DMS153 (cell line): Measurements from ENCODE around the gene CASP9.

Experiments used
- DNase-seq: peaks from one replicate; lab custom pipeline; 2025; lab: John Stamatoyannopoulos, UW

The CASP9 gene

GRCh38 chr1:15524021-15524282, at the start of gene CASP9:
TSS of gene CASP9 (minus strand) at chr1:15524215. CDS start at chr1:15524200, 15 bp downstream.
- no peak for DNase-seq

DNA sequence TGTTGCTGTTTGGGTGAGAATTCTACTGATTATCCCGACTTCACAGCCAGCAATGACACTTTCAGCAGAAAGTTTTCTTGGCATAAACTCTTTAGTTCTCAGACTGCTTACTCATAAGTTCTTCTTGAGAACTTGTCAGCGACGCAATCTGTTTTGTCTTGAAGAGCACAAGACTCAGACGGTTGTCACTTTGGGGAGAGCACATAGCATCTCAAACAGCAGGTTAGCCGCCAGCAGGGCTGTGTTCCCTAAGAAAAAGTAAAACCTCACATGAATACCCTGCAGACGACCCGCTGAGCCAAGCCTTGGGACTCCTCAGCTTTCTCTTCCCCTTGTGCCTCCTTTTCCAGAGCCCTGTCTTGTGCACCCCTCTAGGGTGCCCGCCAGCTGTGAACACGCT, 49.5 kb upstream of the CASP9 start:
- no peak for DNase-seq

DNA sequence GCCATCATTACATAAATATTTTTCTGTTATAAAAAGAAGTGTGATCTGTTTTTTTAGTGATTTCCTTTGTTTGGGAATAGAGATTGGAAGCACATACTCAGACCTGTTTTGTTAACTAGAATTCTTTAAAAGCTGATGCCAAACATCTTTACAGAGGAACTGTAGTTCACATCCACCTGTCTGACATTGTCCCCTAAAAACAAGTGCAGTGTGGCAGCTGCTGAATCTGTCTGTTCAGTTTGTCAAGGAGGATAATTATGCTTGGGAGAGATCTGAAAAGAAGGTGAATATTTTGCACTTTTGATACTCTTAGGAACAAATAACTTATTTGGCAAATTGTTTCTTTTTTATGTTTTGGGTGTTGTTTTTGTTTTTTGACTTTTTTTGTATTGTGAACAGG, 47.3 kb upstream of the CASP9 start:
- no peak for DNase-seq

DNA sequence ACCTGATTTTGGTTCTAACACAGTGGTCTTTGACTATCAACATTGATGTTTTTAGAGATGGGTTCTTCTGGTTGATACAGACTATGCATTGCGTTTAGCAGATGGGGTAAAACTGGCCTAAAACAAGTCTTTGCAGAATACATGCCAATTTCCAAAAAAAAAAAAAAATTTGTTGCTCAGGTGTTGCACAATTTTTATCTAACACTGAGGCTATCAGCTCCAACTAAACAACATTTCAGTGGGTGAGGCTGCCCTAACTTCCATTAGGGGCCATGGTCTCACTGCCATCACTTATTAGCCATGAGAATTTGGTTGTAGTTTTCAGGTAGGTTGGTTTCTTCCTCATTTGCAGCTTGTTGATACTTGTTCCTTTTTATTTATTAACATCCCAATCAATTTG, 46.8 kb upstream of the CASP9 start:
- DNase-seq: no peak

DNA sequence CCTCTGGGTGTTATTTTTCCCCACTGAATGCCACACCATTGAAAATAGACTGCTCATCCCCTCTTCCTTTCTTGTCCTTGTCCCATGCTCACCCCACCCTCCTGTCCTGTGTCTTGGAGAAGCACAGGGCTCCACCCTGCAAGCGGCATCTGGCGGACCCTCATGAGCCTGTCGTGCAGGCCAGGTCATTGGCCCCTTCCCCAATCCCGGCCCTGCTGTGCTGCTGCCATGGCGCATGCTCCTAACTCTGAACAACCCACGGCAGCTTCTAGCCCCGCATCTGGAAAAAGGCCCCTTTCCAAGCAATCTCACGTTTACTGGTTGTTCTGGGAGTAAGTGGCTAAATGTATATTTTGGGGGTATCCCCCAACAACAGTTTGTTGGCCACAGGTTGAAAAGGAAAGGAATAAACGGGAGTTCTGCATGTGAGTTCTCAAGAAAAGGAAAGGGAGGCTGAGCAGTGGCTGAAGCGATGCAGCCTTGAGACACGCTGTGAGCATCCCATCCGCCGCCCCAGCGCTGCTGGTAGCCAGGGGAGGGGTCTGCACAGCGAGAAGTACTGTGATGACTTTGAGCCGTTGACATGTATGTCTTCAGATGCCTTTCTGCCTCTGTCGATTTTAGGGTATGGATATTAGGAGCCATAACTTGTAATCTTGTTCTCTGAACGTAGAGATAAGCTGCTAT, 44.5 kb upstream of the CASP9 start:
- DNase-seq: no peak

- no peak for DNase-seq
Observed at GRCh38 chr1:15559189-15559810, 35.3 kb upstream of the CASP9 start.

- no peak for DNase-seq
Observed at GRCh38 chr1:15558516-15558915, 34.5 kb upstream of the CASP9 start.

DNA sequence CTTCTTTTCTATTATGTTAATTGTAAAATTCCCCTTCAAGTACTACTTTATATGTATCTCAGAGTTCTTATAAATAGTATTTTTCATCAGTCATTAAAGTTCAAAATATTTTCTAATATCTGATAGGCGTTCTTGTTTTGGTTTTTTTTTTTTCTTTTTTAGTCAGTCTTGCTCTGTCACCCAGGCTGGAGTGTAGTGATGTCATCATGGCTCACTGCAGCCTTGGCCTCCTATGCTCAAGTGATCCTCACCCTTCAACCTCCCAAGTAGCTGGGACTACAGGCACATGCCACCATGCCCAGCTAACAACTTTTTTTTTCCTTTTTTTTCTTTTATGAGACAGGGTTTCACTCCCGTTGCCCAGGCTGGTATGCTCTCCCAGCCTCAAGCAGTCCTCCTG, 33.6 kb upstream of the CASP9 start:
- no peak for DNase-seq

DNA sequence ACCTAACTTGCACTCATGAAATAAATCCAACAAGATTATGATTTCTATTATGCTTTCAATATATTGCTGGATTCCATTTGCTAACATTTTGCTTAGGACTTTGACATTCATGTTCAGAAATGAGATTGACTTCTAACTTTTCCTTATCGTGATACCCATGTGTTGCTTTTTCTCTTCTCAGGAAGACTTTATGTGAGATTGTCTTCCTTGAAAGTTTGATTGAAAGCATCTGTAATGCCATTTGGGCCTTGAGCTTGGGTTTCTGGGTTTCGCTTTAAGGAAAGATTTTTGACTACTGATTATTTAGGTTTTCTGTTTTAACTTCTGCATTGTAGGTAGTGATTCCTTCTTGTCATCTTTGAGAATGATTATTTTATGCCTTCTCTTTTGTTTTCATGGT, 33.0 kb upstream of the CASP9 start:
- no peak for DNase-seq

- DNase-seq: no peak
Observed at GRCh38 chr1:15550573-15550972, 26.6 kb upstream of the CASP9 start.

- no peak for DNase-seq
Observed at GRCh38 chr1:15546641-15547040, 22.6 kb upstream of the CASP9 start.

DNA sequence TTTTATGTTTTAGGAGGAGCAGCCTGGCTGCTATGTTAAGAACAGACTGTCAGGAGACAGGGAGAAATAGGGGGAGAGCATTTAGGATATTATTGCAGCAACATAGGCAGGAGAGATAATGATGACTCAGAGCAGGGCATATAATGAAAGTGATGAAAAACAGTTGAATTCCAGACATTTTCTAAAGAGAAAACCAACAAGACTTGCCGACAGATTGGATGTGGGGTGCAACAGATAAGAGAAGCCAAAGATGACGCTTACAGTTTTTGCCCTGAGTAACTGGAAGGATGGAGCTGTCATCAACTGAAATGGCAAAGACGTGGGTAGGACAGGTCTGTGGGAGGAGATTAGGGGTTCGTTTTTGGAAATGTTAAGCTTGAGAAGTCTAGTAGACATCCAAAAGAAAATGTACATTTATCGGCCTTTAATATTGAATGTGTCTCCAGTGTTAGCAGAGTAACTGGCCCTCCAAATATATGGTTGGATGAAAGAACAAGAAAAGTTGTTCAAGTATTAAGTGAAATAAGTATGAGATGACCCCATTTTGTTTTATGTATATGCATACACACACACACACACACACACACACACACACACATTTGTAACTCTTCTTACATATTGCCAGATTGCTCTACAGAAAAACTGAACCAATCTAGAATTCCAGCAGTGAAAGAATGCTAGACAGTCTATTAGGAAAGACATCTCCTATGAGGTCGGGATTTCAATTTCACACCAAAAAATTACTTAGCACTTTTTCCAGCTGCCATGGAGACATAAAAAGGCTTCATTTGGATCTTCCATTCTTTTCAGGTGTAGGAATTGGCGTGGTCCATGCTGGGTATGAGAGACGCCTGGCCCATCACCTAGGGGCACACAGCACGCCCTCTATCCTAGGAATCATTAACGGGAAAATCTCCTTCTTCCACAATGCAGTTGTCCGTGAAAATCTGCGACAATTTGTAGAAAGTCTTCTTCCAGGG, 19.9 kb upstream of the CASP9 start:
- no peak for DNase-seq

DNA sequence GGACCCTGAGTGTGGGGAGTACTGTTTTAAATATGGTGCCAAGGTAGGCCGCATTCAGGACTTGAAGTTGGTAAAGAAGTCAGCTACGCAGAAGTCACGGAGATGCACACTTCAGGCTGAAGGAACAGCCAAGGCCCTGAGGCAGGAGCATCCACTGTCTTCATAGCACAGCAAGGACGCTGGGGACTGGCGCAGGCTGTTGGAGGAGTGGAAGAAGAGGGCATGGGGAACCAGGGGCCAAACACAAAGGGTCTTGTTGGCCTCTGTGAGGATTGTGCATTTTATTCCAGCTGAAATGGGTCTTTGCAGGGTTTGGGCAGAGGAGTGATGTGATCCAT, 19.2 kb upstream of the CASP9 start:
- no peak for DNase-seq

GRCh38 chr1:15542388-15543250, 18.6 kb upstream of the CASP9 start:
- no peak for DNase-seq

DNA sequence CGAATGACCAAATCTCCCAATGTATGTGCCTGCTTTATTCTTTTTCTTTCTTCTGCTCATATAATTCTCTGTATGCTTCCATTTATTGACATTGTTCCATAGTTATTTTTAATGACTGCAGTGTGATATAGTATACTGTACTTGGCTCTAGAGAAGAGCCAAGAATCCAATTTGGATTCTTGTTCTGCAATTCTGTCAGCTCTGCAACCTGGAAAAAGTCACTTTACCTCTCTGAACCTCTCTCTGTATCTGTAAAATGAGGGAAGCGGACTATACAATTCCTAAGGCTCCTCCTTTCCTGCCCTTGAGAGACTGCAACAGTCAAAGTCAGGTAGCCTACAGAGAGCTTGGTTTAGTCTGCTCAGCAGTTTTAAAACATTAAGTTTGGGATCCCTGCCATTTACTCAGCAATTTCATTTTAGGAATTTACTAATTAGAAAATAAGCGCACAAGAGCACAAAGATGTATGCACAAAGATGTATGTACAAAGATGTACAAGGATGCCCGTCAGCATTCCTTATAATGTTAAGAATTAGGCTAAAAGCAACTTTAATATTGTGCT, 17.3 kb upstream of the CASP9 start:
- no peak for DNase-seq

DNA sequence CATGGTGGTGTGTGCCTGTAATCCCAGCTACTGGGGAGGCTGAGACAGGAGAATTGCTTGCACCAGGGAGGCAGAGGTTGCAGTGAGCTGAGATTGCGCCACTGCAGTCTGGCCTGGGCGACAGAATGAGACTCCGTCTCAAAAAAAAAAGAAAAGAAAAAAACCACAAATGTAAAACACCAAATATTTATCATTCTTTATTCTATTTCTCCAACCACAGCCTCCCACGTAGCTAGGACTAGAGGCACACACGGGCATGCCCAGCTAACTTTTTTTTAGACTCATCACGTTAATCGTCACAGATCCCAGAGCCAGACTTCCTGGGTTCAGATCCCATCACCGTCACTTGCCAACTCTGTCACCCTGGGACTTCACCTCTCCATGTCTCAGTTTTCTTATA, 16.2 kb upstream of the CASP9 start:
- no peak for DNase-seq

GRCh38 chr1:15538771-15539170, 14.8 kb upstream of the CASP9 start:
- DNase-seq: no peak

- no peak for DNase-seq
Observed at GRCh38 chr1:15531682-15532081, 7.7 kb upstream of the CASP9 start.

- DNase-seq: no peak
Observed at GRCh38 chr1:15531003-15531402, 7.0 kb upstream of the CASP9 start.

- peak; percentile 100 for DNase-seq
Observed at GRCh38 chr1:15526490-15527339, 2.7 kb upstream of the CASP9 start, which contains the start of gene DNAJC16. TSS of gene DNAJC16 (plus strand) at chr1:15526848. CDS start at chr1:15529106, 2,258 bp downstream.

DNA sequence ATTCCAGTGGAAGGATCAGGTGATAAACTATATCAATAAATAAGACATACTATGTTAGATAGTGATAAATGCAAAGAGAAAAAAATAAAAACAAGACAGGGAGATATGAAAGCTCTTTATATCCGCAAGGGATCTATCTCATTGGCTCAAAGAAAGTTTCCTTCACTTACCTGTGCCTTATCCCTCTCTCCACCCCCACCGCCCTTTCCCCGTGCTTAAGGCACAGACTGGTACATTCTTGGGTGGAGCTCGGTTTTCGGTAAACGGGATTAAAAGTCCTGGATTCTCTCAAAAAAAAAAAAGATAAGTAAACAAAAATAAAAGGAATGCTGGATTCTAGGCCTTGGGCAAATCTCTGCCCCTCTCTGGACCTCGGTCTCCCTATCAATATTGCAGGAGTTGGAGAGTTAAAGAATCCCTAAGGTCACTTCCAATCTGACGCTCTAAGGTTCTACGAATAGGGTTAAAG, 2.0 kb upstream of the CASP9 start:
- no peak for DNase-seq
